ENCODE measurements around the gene ADARB1. TPM values are rescaled to one million over a fixed set of nuclear protein-coding genes. Genes with fewer than 3 reads are reported as not detected.

The ADARB1 gene
- total RNA-seq, 2 experiments from 2014 or later: 6.6 to 20.5 TPM

GRCh38 chr21:45270306-45270821 is 196.0 kb downstream of the ADARB1 start:
- Histone ChIP-seq H4K20me1 (ENCODE audit: insufficient read depth, low read length) (no peaks in the 10 kb centered on the region), H3K79me2 (ENCODE audit: insufficient read depth, low read depth, low read length) (no peaks in the 10 kb centered on the region), H2AFZ (ENCODE audit: low read length) (no peak overlapping the region), H3K27ac (ENCODE audit: low read depth, low read length, poor library complexity, severe bottlenecking) (no peak overlapping the region), H3K9me2 (ENCODE audit: insufficient read depth, low read length) (no peaks in the 10 kb centered on the region), H3K36me3 (ENCODE audit: insufficient read depth, low read length) (peaks cover 66% of the 10 kb centered on the region), H3K4me2 (ENCODE audit: low read length) (no peak overlapping the region), H3K4me1 (ENCODE audit: insufficient read depth, low read length, poor library complexity, severe bottlenecking) (no peaks in the 10 kb centered on the region), H3K9me3 (ENCODE audit: low read length) (peaks cover 22% of the 10 kb centered on the region), H3K4me3 (ENCODE audit: low read depth, low read length, poor library complexity, severe bottlenecking) (no peak overlapping the region)
- no TSS peak for BruUV-seq (replicated peaks)
- TF ChIP-seq, protein P1, sequence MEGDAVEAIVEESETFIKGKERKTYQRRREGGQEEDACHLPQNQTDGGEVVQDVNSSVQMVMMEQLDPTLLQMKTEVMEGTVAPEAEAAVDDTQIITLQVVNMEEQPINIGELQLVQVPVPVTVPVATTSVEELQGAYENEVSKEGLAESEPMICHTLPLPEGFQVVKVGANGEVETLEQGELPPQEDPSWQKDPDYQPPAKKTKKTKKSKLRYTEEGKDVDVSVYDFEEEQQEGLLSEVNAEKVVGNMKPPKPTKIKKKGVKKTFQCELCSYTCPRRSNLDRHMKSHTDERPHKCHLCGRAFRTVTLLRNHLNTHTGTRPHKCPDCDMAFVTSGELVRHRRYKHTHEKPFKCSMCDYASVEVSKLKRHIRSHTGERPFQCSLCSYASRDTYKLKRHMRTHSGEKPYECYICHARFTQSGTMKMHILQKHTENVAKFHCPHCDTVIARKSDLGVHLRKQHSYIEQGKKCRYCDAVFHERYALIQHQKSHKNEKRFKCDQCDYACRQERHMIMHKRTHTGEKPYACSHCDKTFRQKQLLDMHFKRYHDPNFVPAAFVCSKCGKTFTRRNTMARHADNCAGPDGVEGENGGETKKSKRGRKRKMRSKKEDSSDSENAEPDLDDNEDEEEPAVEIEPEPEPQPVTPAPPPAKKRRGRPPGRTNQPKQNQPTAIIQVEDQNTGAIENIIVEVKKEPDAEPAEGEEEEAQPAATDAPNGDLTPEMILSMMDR (conservative IDR thresholded peaks at IDR 0.05; ENCODE audit: low read length): 0 out of 2 replicates have a peak, but pooled peaks have one; percentile 26
- no peak for TF ChIP-seq EZH2phosphoT487 (IDR thresholded peaks at IDR 0.05; ENCODE audit: borderline replicate concordance, low read depth, low read length)
- DNase-seq (ENCODE audit: low spot score): no peak
- POLR2A ChIA-PET: interaction anchor here (0.6 kb wide), 1 partner anchor 188 kb away, joined by 3 read pairs; no protein-coding TSS in a partner anchor
- CTCF ChIA-PET (ENCODE audit: unreplicated experiment): no interaction called here
- intact Hi-C loops (cut with micrococcal nuclease; ENCODE audit: unreplicated experiment): no loop called here

Other genes with a start within 250 kb of the ADARB1 start
- gene PTTG1IP, start 200.9 kb upstream of the ADARB1 start, total RNA-seq (2014; rRNA removed; shearing (Covaris generic)): 38.3 and 38.9 TPM in 2 replicates
- 56.3 and 58.1 TPM in 2 replicates for gene PTTG1IP, start 200.9 kb upstream of the ADARB1 start, total RNA-seq (2022)
- 4.2 and 11.6 TPM in 2 replicates for gene ITGB2, start 153.7 kb upstream of the ADARB1 start, total RNA-seq (2014; rRNA removed; shearing (Covaris generic))
- gene ITGB2, start 153.7 kb upstream of the ADARB1 start, total RNA-seq (2022): 60.8 and 78.9 TPM in 2 replicates
- gene SLX9, start 134.6 kb upstream of the ADARB1 start, total RNA-seq (2014; rRNA removed; shearing (Covaris generic)): 18.6 and 37.0 TPM in 2 replicates
- 53.3 and 61.6 TPM in 2 replicates for gene SLX9, start 134.6 kb upstream of the ADARB1 start, total RNA-seq (2022)
- 14.4 and 20.5 TPM in 2 replicates for gene POFUT2, start 213.3 kb downstream of the ADARB1 start, total RNA-seq (2014; rRNA removed; shearing (Covaris generic))
- gene POFUT2, start 213.3 kb downstream of the ADARB1 start, total RNA-seq (2022): 17.0 and 20.4 TPM in 2 replicates

Measured in OCI-LY7 (cell line).